Cardiac fibroblast (primary cell): ENCODE data around the gene ITGAV.

Experiments
- DNase-seq, 2 donors: peaks; one replicate each; pipeline versions ENCODE4 v3.0.0 to v3.0.0-alpha.2; 2010; ENCODE audit warnings: low read depth in 2 of 2
- H3K4me3 ChIP-seq, 2 donors: replicated peaks in 1 of 2; 1 replicate in 1 of 2; 2 replicates in 1 of 2; pipeline ENCODE4 v1.5.1; 2011; ENCODE audit warnings: low read depth in 2 of 2, low read length in 2 of 2, mild to moderate bottlenecking in 2 of 2, moderate library complexity in 1 of 2
- CTCF ChIP-seq: IDR thresholded peaks from one replicate; pipeline ENCODE4 v1.5.1; 2011; ENCODE audit warnings: low read depth, mild to moderate bottlenecking, low read length, inconsistent platforms

The ITGAV gene

DNA sequence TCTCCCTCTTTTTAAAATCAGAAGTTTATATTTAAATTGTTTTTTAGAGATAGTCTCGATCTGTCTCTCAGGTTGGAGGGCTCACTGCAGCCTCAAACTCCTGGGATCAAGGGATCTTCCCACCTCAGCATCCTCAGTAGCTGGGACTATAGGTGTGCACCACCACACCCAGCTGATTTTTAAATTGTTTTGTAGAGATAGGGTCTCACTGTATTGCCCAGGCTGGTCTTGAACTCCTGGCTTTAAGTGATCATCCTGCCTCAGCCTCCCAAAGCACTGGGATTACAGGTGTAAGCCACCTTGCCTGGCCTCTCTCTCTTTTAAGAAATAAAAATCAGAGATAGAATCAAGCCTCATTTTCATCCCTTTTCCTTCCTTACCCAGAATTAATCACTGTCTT lies 126.1 kb downstream of the ITGAV start:
- DNase-seq = no peak
- TF ChIP-seq CTCF = no peak
- no peak overlapping the region for H3K4me3 ChIP-seq

GRCh38 chr2:186716899-186717298 lies 127.0 kb downstream of the ITGAV start:
- TF ChIP-seq CTCF = no peak
- no peak overlapping the region for H3K4me3 ChIP-seq
- no peak for DNase-seq

DNA sequence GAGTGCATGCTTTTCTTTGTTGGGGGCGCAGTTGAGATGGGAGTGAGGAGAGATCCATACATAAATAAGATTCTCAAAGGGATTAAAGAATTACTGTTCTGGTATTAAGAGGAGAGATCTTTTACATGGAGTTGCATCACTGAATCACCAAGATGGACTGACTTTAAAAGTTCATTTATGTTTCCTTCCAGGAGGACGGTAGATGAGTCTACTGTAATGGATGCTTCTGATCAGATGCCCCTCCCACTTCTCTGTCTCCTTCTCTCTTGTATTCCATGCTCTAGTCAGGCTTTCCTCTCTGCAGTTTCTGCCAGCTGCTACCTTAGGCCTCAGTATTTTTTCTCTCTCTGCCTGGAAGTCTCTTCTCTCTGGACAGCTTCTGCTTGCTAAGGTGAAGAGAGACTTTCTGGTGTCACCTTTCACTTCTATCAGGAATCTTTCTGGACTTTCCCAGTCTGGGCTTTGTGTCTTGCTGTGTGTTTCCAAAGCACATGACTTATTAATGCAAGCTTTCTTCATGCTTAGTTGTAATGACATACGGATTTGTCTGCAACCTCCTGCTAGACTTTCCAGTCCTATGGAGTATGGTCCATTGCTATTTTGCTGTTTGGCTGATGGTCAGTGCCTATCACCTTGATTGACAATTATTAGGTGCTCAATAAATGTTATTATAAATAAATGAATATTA lies 127.6 kb downstream of the ITGAV start:
- no peak for DNase-seq
- H3K4me3 ChIP-seq = no peak overlapping the region
- TF ChIP-seq CTCF = no peak

- no peak overlapping the region for H3K4me3 ChIP-seq
- no peak for DNase-seq
- no peak for TF ChIP-seq CTCF
These were observed 128.3 kb downstream of the ITGAV start for GRCh38 chr2:186718122-186718521.

- H3K4me3 ChIP-seq = no peak overlapping the region
- no peak for DNase-seq
- TF ChIP-seq CTCF = no peak
These were observed 129.0 kb downstream of the ITGAV start for GRCh38 chr2:186718903-186719302.

DNA sequence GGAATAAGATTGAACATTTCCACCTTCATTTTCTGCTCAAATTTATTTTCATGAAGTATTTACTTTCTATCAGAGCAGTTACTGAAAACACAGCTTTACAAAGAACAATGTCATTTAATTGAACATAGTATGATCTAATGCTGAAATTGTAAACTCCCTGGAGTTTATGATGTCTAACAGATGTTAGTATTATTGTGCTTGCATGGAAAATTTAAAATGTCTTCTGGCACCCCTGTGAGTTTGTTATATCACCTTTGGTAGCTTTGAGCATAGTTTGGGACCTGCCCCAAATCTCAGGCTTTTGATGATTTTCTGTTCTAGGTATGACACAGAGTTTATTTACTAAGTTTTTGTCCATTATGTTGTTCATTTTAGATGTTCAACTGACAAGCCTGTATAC lies 132.1 kb downstream of the ITGAV start:
- DNase-seq = no peak
- TF ChIP-seq CTCF = no peak
- H3K4me3 ChIP-seq = no peak overlapping the region

DNA sequence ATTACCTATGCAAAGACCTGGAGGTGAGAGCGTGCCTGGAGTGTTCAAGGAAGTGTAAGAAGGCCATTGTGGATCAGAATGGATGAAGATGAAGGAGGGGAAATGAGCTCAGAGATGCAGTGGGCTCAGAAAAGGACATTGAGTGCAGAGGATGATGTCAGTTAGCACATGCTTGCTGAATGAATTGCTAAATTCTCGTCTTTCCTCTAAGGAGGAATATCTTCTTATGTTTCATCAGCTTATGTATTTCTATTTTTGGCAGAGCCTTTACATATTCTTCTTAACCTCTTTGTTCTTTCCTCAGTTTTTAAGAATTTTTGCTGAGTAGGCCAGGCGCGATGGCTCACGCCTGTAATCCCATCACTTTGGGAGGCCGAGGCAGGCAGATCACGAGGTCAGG lies 134.9 kb downstream of the ITGAV start:
- H3K4me3 ChIP-seq = no peak overlapping the region
- no peak for TF ChIP-seq CTCF
- DNase-seq = peak in 1 of 2 donors; percentile 26
